Hepatocyte (in vitro differentiated cells): Measurements from ENCODE around the gene CRMP1. TPM values are rescaled to one million over a fixed set of nuclear protein-coding genes. Genes with fewer than 3 reads are reported as not detected.

Experiments
- DNase-seq: peaks from one replicate; pipeline ENCODE4 v3.0.0-alpha.2; 2016; ENCODE audit warnings: low spot score
- H2AFZ ChIP-seq: fragments of 200-600 bp; sonication (generic); 2 replicates; pipeline ENCODE4 v1.6.0; 2016; ENCODE audit warnings: antibody characterized with exemption, mild to moderate bottlenecking
- H3K27ac ChIP-seq: fragments of 200-600 bp; sonication (generic); 2 replicates; pipeline ENCODE4 v1.5.1; 2016; ENCODE audit warnings: mild to moderate bottlenecking
- H3K27me3 ChIP-seq: fragments of 200-600 bp; sonication (generic); 2 replicates; pipeline ENCODE4 v1.6.1; 2016
- H3K36me3 ChIP-seq: fragments of 200-600 bp; sonication (generic); replicated peaks from 2 replicates; pipeline ENCODE4 v1.5.1; 2016; ENCODE audit warnings: low read depth; ENCODE audit not compliant: insufficient read depth
- H3K4me1 ChIP-seq: fragments of 200-600 bp; sonication (generic); 2 replicates; pipeline ENCODE4 v1.5.1; 2016; ENCODE audit warnings: mild to moderate bottlenecking, moderate library complexity; ENCODE audit not compliant: insufficient read depth
- H3K4me2 ChIP-seq: fragments of 200-600 bp; sonication (generic); 2 replicates; pipeline ENCODE4 v1.6.0; 2016
- H3K4me3 ChIP-seq: fragments of 200-600 bp; sonication (generic); 2 replicates; pipeline ENCODE4 v1.5.1; 2016; ENCODE audit warnings: mild to moderate bottlenecking
- H3K79me2 ChIP-seq: fragments of 200-600 bp; sonication (generic); 2 replicates; pipeline ENCODE4 v1.6.0; 2017; ENCODE audit warnings: mild to moderate bottlenecking
- H3K9me2 ChIP-seq: fragments of 200-600 bp; sonication (generic); replicated peaks from 2 replicates; pipeline ENCODE4 v1.6.0; 2017; ENCODE audit warnings: mild to moderate bottlenecking; ENCODE audit not compliant: insufficient read depth
- H3K9me3 ChIP-seq: fragments of 200-600 bp; sonication (generic); 2 replicates; pipeline ENCODE4 v1.5.1; 2016; ENCODE audit warnings: low read depth, mild to moderate bottlenecking
- H4K20me1 ChIP-seq: fragments of 200-600 bp; sonication (generic); 2 replicates; pipeline ENCODE4 v1.6.0; 2016; ENCODE audit warnings: mild to moderate bottlenecking; ENCODE audit not compliant: insufficient read depth, poor library complexity, severe bottlenecking
- EZH2 ChIP-seq: fragments of 200-600 bp; sonication (generic); IDR thresholded peaks from 2 replicates; pipeline ENCODE4 v1.6.1; 2016; ENCODE audit warnings: antibody characterized with exemption, mild to moderate bottlenecking, borderline replicate concordance
- EZH2phosphoT487 ChIP-seq: fragments of 200-600 bp; sonication (generic); IDR thresholded peaks from one replicate; pipeline ENCODE4 v1.6.1; 2018; ENCODE audit warnings: antibody characterized with exemption, mild to moderate bottlenecking, low read depth, moderate library complexity; ENCODE audit not compliant: unreplicated experiment, severe bottlenecking
- WGBS: methylation state at CpG from one replicate; pipeline ENCODE4 v1.1.6; 2016; ENCODE audit warnings: low lambda C conversion rate; ENCODE audit errors: missing lambda C conversion rate; 5-methylcytosine and 5-hydroxymethylcytosine counted together
- polyA plus RNA-seq: library from polyadenylated mRNA; unstranded; fragments of >200 nt; fragmentation: Nextera tagmentation; extraction: Ambion mirVana; gene quantifications from 2 replicates; pipeline ENCODE4 v1.2.1, GENCODE V29; 2016
- total RNA-seq: library from RNA; depleted of rRNA; stranded (reverse); fragments of >200 nt; gene quantifications from 2 replicates; pipeline ENCODE4 v1.2.3, GENCODE V29; 2014
- TF ChIP-seq, protein P1 (sequence below): fragments of 200-600 bp; sonication (generic); IDR thresholded peaks from 2 replicates; pipeline ENCODE4 v1.5.1; 2016; ENCODE audit warnings: antibody characterized with exemption, mild to moderate bottlenecking; ENCODE audit not compliant: poor library complexity

Gene CRMP1
- total and polyA plus RNA-seq, 2 experiments from 2014 or later, result 12.5 to 12.9 TPM

GRCh38 chr4:5869966-5870619 is 22.8 kb downstream of the CRMP1 start:
- TF ChIP-seq EZH2phosphoT487 (no peak), EZH2 (no peak)
- TF ChIP-seq, protein P1, sequence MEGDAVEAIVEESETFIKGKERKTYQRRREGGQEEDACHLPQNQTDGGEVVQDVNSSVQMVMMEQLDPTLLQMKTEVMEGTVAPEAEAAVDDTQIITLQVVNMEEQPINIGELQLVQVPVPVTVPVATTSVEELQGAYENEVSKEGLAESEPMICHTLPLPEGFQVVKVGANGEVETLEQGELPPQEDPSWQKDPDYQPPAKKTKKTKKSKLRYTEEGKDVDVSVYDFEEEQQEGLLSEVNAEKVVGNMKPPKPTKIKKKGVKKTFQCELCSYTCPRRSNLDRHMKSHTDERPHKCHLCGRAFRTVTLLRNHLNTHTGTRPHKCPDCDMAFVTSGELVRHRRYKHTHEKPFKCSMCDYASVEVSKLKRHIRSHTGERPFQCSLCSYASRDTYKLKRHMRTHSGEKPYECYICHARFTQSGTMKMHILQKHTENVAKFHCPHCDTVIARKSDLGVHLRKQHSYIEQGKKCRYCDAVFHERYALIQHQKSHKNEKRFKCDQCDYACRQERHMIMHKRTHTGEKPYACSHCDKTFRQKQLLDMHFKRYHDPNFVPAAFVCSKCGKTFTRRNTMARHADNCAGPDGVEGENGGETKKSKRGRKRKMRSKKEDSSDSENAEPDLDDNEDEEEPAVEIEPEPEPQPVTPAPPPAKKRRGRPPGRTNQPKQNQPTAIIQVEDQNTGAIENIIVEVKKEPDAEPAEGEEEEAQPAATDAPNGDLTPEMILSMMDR, result no peak

GRCh38 chr4:5867866-5868265 is 25.0 kb downstream of the CRMP1 start:
- Histone ChIP-seq H3K9me3 (no peaks in the 10 kb centered on the region), H3K79me2 (no peaks in the 10 kb centered on the region), H3K27ac (no peak overlapping the region), H3K4me2 (no peak overlapping the region), H3K27me3 (no peaks in the 10 kb centered on the region), H3K4me1 (no peaks in the 10 kb centered on the region), H2AFZ (no peak overlapping the region), H3K36me3 (no peaks in the 10 kb centered on the region), H3K4me3 (no peak overlapping the region), H3K9me2 (no peaks in the 10 kb centered on the region), H4K20me1 (no peaks in the 10 kb centered on the region)
- DNase-seq, result no peak
- 81% methylated on average over 3 of the region's 3 CpGs for WGBS
- TF ChIP-seq, protein P1, result no peak
- no peak for TF ChIP-seq EZH2phosphoT487
- no peak for TF ChIP-seq EZH2

More at GRCh38 chr4:5869966-5870619, 22.8 kb downstream of the CRMP1 start:
- H3K79me2 ChIP-seq, result no peaks in the 10 kb centered on the region
- H3K27ac ChIP-seq, result no peak overlapping the region
- no peak overlapping the region for H3K4me3 ChIP-seq
- no peaks in the 10 kb centered on the region for H3K9me3 ChIP-seq
- no peak for DNase-seq
- no peak overlapping the region for H2AFZ ChIP-seq
- no peaks in the 10 kb centered on the region for H3K27me3 ChIP-seq
- 86% methylated on average over 14 of the region's 14 CpGs for WGBS
- H3K4me2 ChIP-seq, result no peak overlapping the region
- H4K20me1 ChIP-seq, result no peaks in the 10 kb centered on the region
- H3K36me3 ChIP-seq, result no peaks in the 10 kb centered on the region
- H3K9me2 ChIP-seq, result no peaks in the 10 kb centered on the region
- H3K4me1 ChIP-seq, result no peaks in the 10 kb centered on the region

DNA sequence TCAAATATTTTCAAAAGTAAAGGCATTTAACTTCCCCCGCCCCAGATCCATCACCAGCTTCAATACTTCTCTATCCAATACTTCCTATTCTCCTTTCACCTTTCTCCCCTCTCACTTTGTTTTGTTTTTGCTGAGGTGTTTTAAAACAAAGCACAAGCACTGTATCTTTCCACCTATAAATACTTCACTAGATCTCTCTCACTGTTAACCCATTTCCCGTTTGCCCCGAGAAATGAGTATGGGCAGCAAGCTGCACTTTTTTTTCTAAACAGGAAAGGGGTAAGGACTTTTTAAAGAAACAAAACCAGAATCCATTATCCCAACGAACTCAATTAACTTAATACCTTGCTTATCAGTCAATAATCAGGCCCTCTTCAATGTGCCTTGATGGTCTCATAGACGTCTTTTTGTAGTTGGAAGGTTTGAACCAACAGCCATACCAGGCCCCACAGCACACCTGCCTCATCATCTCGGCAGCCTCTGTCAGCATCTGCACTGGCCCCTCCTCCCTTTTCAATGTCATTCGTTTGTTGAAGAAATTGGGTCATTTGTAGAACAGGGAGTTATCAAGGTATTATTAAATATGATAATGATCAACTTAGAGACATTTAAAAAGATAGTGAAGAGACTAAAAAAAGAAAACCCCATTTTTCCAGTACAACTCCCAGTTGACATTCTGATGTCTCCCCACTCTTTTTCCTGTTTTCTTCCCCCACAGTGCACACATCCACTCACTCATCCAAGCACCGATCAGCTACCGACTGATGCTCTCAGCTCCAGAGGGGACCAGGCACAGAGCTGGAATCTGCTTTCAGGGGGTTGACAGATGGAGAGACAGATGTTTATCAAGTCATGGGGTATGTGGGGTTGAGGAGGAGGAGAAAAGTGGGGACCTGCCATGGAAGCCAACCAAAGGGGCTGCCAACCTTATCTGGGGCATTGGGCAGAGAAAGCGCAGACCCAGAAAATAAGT is 25.8 kb downstream of the CRMP1 start:
- TF ChIP-seq EZH2, result no peak
- no peak for TF ChIP-seq EZH2phosphoT487
- TF ChIP-seq, protein P1, result no peak
- no peak for DNase-seq
- no peaks in the 10 kb centered on the region for H3K27me3 ChIP-seq
- H3K79me2 ChIP-seq, result no peaks in the 10 kb centered on the region
- H3K9me2 ChIP-seq, result no peaks in the 10 kb centered on the region
- no peaks in the 10 kb centered on the region for H4K20me1 ChIP-seq
- H3K4me2 ChIP-seq, result no peak overlapping the region
- H3K9me3 ChIP-seq, result no peaks in the 10 kb centered on the region
- no peaks in the 10 kb centered on the region for H3K36me3 ChIP-seq
- H2AFZ ChIP-seq, result no peak overlapping the region
- H3K4me1 ChIP-seq, result no peaks in the 10 kb centered on the region
- 77% methylated on average over 10 of the region's 10 CpGs for WGBS
- no peak overlapping the region for H3K4me3 ChIP-seq
- H3K27ac ChIP-seq, result no peak overlapping the region
